ENCODE data around the gene KIF19. TPM values are rescaled to one million over a fixed set of nuclear protein-coding genes. Genes with fewer than 3 reads are reported as not detected.

KIF19 gene
- total RNA-seq, 1 donor from 2014 or later, result not detected

DNA sequence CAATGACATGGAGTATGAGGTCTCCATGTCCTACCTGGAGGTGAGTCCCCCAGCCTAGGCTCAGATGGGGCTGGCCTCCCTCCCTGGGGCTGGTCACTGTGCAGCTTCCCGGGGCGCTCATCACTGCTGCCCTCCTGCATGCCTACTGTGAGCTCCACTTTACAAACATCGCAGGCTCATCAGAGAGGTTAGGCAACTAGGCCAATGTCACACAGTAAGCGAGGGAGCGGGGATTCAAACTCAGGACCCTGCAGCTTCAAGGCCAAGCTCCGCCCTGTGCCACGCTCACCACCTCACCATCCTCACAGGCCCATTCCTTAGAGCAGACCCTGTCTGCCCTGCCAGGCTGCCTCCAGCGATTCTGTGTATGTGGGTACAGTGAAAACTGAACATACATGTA lies 17.1 kb downstream of the KIF19 start:
- Mint-ChIP-seq H3K27ac (no peak overlapping the region), H3K4me1 (no peaks in the 10 kb centered on the region), H3K4me3 (no peak overlapping the region), H3K9me3 (no peaks in the 10 kb centered on the region), H3K27me3 (ENCODE audit: low read depth) (peaks cover 50% of the 10 kb centered on the region), H3K36me3 (no peaks in the 10 kb centered on the region)
- DNase-seq (ENCODE audit: low spot score in 2 of 2, unreplicated experiment in 2 of 2), result no peak
- TF ChIP-seq, protein P1, sequence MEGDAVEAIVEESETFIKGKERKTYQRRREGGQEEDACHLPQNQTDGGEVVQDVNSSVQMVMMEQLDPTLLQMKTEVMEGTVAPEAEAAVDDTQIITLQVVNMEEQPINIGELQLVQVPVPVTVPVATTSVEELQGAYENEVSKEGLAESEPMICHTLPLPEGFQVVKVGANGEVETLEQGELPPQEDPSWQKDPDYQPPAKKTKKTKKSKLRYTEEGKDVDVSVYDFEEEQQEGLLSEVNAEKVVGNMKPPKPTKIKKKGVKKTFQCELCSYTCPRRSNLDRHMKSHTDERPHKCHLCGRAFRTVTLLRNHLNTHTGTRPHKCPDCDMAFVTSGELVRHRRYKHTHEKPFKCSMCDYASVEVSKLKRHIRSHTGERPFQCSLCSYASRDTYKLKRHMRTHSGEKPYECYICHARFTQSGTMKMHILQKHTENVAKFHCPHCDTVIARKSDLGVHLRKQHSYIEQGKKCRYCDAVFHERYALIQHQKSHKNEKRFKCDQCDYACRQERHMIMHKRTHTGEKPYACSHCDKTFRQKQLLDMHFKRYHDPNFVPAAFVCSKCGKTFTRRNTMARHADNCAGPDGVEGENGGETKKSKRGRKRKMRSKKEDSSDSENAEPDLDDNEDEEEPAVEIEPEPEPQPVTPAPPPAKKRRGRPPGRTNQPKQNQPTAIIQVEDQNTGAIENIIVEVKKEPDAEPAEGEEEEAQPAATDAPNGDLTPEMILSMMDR (IDR thresholded peaks at IDR 0.05; ENCODE audit: unreplicated experiment), result no peak

DNA sequence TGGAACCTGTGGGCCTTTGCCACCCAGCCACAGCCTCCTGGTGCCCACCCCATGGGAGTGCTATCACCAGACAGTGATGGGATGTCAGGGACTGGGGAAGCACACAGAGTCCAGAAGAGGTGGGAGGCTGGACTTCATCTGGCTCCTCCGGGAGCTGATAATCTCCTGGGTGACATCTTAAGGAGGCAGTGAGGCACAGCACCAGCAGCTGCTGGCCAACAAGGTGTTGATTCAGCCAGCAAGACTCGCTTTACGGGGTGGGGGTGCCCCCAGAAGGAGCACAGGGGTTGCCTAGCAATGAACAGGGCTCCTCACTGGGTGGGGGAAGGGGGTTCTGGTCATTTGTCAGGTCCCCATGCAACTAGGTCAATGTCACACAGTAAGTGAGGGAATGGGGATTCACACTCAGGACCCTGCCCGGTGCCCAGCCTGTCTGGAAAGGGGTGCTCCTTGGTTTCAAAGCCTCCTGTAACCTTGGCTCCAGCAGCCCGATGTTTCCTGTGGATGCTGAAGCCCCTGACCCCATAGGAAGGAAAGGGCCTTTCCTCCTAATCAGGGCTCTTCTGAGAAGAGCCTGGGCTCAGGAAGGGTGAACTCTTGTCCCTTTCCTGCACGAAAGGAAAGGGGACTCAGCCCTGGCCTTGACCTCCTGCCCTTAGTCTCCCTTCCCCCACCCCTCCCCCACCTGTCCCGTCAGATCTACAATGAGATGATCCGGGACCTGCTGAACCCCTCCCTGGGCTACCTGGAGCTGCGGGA lies 17.7 kb downstream of the KIF19 start:
- no peak overlapping the region for H3K4me3 Mint-ChIP-seq
- no peaks in the 10 kb centered on the region for H3K4me1 Mint-ChIP-seq
- TF ChIP-seq, protein P1 (IDR thresholded peaks at IDR 0.05; ENCODE audit: unreplicated experiment), result no peak
- H3K9me3 Mint-ChIP-seq, result no peaks in the 10 kb centered on the region
- no peak overlapping the region for H3K27ac Mint-ChIP-seq
- peaks cover 53% of the 10 kb centered on the region for H3K27me3 Mint-ChIP-seq (ENCODE audit: low read depth)
- no peak for DNase-seq (ENCODE audit: low spot score in 2 of 2, unreplicated experiment in 2 of 2)
- no peaks in the 10 kb centered on the region for H3K36me3 Mint-ChIP-seq

DNA sequence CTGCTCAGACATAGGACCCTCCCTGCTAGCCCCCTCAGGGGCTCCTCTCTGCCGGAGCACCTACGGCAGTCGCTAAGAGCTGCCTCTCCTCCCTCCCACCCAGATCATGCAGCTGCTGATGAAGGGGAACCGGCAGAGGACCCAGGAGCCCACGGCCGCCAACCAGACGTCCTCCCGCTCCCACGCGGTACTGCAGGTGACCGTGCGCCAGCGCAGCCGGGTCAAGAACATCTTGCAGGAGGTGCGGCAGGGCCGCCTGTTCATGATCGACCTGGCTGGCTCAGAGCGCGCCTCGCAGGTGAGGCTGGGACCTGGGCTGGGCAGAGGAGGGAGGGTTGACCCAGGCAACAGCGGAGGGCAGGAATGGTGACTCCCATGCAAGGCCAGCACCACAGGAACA lies 18.6 kb downstream of the KIF19 start:
- DNase-seq (ENCODE audit: low spot score in 2 of 2, unreplicated experiment in 2 of 2), result no peak
- Mint-ChIP-seq H3K4me3 (no peak overlapping the region), H3K27me3 (ENCODE audit: low read depth) (peaks cover 54% of the 10 kb centered on the region), H3K36me3 (no peaks in the 10 kb centered on the region), H3K9me3 (no peaks in the 10 kb centered on the region), H3K4me1 (no peaks in the 10 kb centered on the region), H3K27ac (no peak overlapping the region)
- TF ChIP-seq, protein P1 (IDR thresholded peaks at IDR 0.05; ENCODE audit: unreplicated experiment), result no peak

DNA sequence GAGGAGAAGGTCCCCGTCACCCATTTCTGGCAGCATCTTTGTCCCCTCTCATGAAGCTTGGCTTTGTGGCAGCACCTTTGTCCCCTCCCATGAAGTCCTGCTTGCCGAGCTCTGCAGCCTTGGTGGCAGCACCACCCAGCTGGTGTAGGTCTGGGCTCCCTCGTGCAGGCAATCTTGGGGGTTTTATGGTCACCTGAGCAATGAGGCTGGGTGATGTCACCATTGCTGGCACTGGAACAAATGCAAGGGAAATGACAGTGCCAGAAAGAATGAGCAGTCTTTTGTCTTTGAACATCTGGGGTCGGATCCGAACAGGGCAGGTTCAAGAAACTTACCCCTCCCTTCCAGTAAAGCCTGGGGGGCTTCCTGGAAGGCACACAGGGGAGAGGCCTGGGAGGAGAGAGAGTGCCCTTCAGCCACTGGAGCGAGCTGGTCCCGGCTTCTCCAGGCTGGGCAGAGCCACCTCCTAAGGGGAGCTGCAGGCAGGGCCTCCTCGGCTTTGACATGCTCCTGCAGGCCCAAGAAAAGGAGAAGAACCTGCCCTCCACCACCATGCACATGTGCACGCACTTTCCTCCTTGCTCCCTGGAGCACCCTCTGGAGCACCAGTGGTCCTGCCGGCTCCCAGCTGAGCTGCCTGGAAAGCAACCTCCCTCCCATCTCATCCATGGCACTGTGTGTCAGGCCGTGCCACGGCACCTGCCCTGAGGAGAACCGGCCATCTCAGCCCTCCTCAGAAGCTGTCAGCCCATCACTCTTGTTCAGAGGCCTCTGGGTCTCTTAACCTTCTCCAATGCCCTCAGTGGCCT lies 19.6 kb downstream of the KIF19 start:
- no peak for DNase-seq (ENCODE audit: low spot score in 2 of 2, unreplicated experiment in 2 of 2)
- TF ChIP-seq, protein P1 (IDR thresholded peaks at IDR 0.05; ENCODE audit: unreplicated experiment), result no peak
- Mint-ChIP-seq H3K9me3 (no peaks in the 10 kb centered on the region), H3K36me3 (no peaks in the 10 kb centered on the region), H3K4me1 (no peaks in the 10 kb centered on the region), H3K27ac (no peak overlapping the region), H3K4me3 (no peak overlapping the region), H3K27me3 (ENCODE audit: low read depth) (peaks cover 60% of the 10 kb centered on the region)

DNA sequence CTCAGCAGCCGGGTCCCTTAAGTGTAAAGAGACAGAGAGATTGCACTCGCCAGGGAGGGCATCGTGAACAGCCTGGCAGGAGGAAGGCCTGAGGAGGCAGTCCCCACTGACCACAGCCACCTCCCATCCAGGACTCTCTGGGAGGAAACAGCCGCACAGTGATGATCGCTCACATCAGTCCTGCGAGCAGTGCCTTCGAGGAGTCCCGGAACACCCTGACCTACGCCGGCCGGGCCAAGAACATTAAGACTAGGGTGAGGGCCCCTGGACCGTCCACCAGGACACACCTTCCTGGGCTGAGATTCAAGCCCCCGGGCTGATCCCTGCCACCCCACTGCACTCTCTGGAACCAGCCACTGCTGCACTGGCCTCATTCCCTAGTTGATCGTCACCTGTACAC lies 21.6 kb downstream of the KIF19 start:
- Mint-ChIP-seq H3K27me3 (ENCODE audit: low read depth) (peaks cover 79% of the 10 kb centered on the region), H3K4me3 (no peak overlapping the region), H3K9me3 (no peaks in the 10 kb centered on the region), H3K4me1 (no peaks in the 10 kb centered on the region), H3K36me3 (no peaks in the 10 kb centered on the region), H3K27ac (no peak overlapping the region)
- no peak for DNase-seq (ENCODE audit: low spot score in 2 of 2, unreplicated experiment in 2 of 2)
- TF ChIP-seq, protein P1 (IDR thresholded peaks at IDR 0.05; ENCODE audit: unreplicated experiment), result no peak
